ENCODE measurements around the gene SKIDA1. TPM values are rescaled to one million over a fixed set of nuclear protein-coding genes. Genes with fewer than 3 reads are reported as not detected.

The SKIDA1 gene
- total and polyA plus RNA-seq, 2 donors from 2014 or later = 0.71 to 2.9 TPM

DNA sequence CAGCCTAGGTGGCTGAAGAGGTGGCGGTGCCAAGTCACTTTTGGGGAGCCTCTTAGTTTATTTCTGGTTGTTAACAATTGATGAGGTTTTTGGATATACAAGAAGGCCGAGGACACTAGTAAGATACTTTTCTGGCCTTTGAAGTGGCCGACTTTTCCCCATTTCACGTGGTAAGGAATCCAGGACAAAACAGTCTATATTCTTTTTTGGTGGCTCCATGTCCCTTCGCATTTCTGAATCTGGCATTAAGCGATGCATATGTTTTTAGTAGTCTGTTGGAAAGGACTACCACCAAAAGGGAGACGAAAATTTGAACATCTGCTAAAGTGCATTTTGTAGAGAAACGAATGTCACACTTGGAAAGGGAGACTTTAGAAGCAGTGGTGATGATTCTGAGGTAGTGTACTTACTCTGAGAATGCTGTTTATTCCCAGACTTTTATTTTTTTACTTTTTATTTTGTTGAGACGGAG is 10.0 kb upstream of the SKIDA1 start:
- FAIRE-seq (no peak), DNase-seq (peak in 1 of 5 donors; percentile 29)
- Histone ChIP-seq H3K4me3 (ENCODE audit: low read length in 3 of 3) (peak overlapping the region in 2 of 3 donors; percentile 36 to 51), H3K4me1 (ENCODE audit: control insufficient read depth in 2 of 3, insufficient read depth in 2 of 3, low read depth in 1 of 3, low read length in 3 of 3) (peaks cover 0 to 7% (median 6%) of the 10 kb centered on the region in 3 donors), H3K9me3 (ENCODE audit: control insufficient read depth in 2 of 3, insufficient read depth in 1 of 3, low read length in 3 of 3) (no peaks in the 10 kb centered on the region), H3K9ac (ENCODE audit: low read length in 3 of 3) (no peak overlapping the region), H3K27ac (ENCODE audit: low read depth in 2 of 2, low read length in 2 of 2) (peak overlapping the region; percentile 41 to 57), H3K36me3 (ENCODE audit: control insufficient read depth in 2 of 3, insufficient read depth in 3 of 3, low read length in 3 of 3) (peaks cover 0 to 10% (median 5%) of the 10 kb centered on the region in 3 donors), H3K27me3 (ENCODE audit: control insufficient read depth, insufficient read depth, low read length) (no peaks in the 10 kb centered on the region)
- TF ChIP-seq, protein P1, sequence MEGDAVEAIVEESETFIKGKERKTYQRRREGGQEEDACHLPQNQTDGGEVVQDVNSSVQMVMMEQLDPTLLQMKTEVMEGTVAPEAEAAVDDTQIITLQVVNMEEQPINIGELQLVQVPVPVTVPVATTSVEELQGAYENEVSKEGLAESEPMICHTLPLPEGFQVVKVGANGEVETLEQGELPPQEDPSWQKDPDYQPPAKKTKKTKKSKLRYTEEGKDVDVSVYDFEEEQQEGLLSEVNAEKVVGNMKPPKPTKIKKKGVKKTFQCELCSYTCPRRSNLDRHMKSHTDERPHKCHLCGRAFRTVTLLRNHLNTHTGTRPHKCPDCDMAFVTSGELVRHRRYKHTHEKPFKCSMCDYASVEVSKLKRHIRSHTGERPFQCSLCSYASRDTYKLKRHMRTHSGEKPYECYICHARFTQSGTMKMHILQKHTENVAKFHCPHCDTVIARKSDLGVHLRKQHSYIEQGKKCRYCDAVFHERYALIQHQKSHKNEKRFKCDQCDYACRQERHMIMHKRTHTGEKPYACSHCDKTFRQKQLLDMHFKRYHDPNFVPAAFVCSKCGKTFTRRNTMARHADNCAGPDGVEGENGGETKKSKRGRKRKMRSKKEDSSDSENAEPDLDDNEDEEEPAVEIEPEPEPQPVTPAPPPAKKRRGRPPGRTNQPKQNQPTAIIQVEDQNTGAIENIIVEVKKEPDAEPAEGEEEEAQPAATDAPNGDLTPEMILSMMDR (IDR thresholded peaks at IDR 0.05; ENCODE audit: borderline replicate concordance, extremely low read depth, insufficient read depth) = no peak
- intact Hi-C loops (cut with DNase I) = no loop called here

DNA sequence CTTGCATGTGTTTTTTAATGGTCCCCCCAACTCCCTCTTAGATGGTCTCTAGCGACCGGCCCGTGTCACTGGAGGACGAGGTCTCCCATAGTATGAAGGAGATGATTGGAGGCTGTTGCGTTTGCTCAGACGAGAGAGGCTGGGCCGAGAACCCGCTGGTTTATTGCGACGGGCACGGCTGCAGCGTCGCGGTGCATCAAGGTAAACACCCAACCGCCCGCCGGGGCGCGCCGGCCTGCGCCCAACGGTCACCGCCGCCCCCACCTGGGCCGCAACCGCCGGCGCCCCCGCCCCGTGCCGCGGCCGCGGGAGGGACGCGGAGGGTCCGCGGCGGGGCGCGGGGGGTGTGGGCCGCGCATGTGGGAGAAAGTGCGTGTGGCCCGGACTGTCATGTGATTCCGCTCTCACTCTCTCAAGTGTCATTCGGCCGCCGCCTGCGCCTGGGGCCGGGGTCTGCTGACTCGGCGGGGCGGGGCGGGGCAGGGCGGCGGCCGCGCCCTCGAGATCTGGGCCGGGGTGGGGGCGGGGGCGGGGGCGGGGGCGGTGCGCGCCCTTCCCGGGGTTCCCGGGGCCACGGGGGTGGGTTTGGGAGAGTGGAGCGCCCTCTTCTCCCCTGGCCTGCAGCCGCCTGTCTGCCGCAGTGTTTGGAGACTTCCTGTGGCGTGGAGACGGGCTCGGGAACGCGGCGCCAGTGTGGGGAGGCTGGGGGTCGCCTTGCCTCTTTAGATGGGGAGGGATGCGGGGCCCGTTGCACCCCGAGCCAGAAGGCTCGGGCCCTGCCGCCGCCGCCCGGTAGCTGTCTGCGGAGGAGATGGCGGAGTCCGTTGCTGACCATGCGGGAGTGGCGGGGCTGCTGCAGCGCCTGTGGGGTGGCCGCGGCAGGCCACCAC is 9.4 kb upstream of the SKIDA1 start:
- peaks cover 0 to 10% (median 3%) of the 10 kb centered on the region in 3 donors for H3K36me3 ChIP-seq (ENCODE audit: control insufficient read depth in 2 of 3, insufficient read depth in 3 of 3, low read length in 3 of 3)
- FAIRE-seq (no peak), DNase-seq (peak; percentile 75 to 88 (median 85))
- H3K4me1 ChIP-seq (ENCODE audit: control insufficient read depth in 2 of 3, insufficient read depth in 2 of 3, low read depth in 1 of 3, low read length in 3 of 3) = peaks cover 0 to 7% (median 6%) of the 10 kb centered on the region in 3 donors
- TF ChIP-seq, protein P1 (IDR thresholded peaks at IDR 0.05; ENCODE audit: borderline replicate concordance, extremely low read depth, insufficient read depth) = no peak
- H3K4me3 ChIP-seq (ENCODE audit: low read length in 3 of 3) = peak overlapping the region; percentile 68 to 85 (median 82)
- intact Hi-C loops (cut with DNase I) = no loop called here
- peak overlapping the region; percentile 94 to 97 for H3K27ac ChIP-seq (ENCODE audit: low read depth in 2 of 2, low read length in 2 of 2)
- H3K9me3 ChIP-seq (ENCODE audit: control insufficient read depth in 2 of 3, insufficient read depth in 1 of 3, low read length in 3 of 3) = no peaks in the 10 kb centered on the region
- no peaks in the 10 kb centered on the region for H3K27me3 ChIP-seq (ENCODE audit: control insufficient read depth, insufficient read depth, low read length)
- peak overlapping the region in 1 of 3 donors; percentile 38 for H3K9ac ChIP-seq (ENCODE audit: low read length in 3 of 3)

GRCh38 chr10:21534280-21534586 is 8.8 kb upstream of the SKIDA1 start:
- intact Hi-C loops (cut with DNase I) = no loop called here

More at GRCh38 chr10:21534280-21534586, 8.8 kb upstream of the SKIDA1 start:
- Histone ChIP-seq H3K9ac (ENCODE audit: low read length in 3 of 3) (no peak overlapping the region), H3K27me3 (ENCODE audit: control insufficient read depth, insufficient read depth, low read length) (no peaks in the 10 kb centered on the region), H3K9me3 (ENCODE audit: control insufficient read depth in 2 of 3, insufficient read depth in 1 of 3, low read length in 3 of 3) (no peaks in the 10 kb centered on the region), H3K36me3 (ENCODE audit: control insufficient read depth in 2 of 3, insufficient read depth in 3 of 3, low read length in 3 of 3) (peaks cover 0 to 10% (median 3%) of the 10 kb centered on the region in 3 donors), H3K27ac (ENCODE audit: low read depth in 2 of 2, low read length in 2 of 2) (peak overlapping the region; percentile 94 to 97), H3K4me1 (ENCODE audit: control insufficient read depth in 2 of 3, insufficient read depth in 2 of 3, low read depth in 1 of 3, low read length in 3 of 3) (peaks cover 0 to 7% (median 6%) of the 10 kb centered on the region in 3 donors), H3K4me3 (ENCODE audit: low read length in 3 of 3) (peak overlapping the region; percentile 68 to 85 (median 82))
- TF ChIP-seq, protein P1 (IDR thresholded peaks at IDR 0.05; ENCODE audit: borderline replicate concordance, extremely low read depth, insufficient read depth) = no peak
- no peak for FAIRE-seq
- DNase-seq = no peak

All from kidney (tissue), 14 donors.